ENCODE results near the gene AGAP1. TPM values are rescaled to one million over a fixed set of nuclear protein-coding genes. Genes with fewer than 3 reads are reported as not detected.

The AGAP1 gene
- total RNA-seq, 6 experiments from 2014 or later, result 14.1 to 16.0 (median 15.1) TPM

GRCh38 chr2:235930701-235931100 is 436.9 kb downstream of the AGAP1 start:
- TF ChIP-seq CTCF (IDR thresholded peaks at IDR 0.05), result no peak
- H3K27me3 Mint-ChIP-seq (ENCODE audit: insufficient read depth), result no peaks in the 10 kb centered on the region
- no peak overlapping the region for H3K27ac Mint-ChIP-seq
- no peaks in the 10 kb centered on the region for H3K4me1 Mint-ChIP-seq (ENCODE audit: low read depth)
- H3K9me3 Mint-ChIP-seq, result no peaks in the 10 kb centered on the region
- no peak for DNase-seq
- H3K36me3 Mint-ChIP-seq (ENCODE audit: low read depth), result peaks cover 5% of the 10 kb centered on the region; the same call in 1 of the 2 replicates
- H3K4me3 Mint-ChIP-seq, result no peak overlapping the region

GRCh38 chr2:235931676-235932075 is 437.8 kb downstream of the AGAP1 start:
- H3K36me3 Mint-ChIP-seq (ENCODE audit: low read depth), result peaks cover 14% of the 10 kb centered on the region
- no peaks in the 10 kb centered on the region for H3K27me3 Mint-ChIP-seq (ENCODE audit: insufficient read depth)
- DNase-seq, result no peak
- no peaks in the 10 kb centered on the region for H3K4me1 Mint-ChIP-seq (ENCODE audit: low read depth)
- peaks cover 6% of the 10 kb centered on the region; the same call in 1 of the 2 replicates for H3K9me3 Mint-ChIP-seq
- no peak overlapping the region for H3K27ac Mint-ChIP-seq
- TF ChIP-seq CTCF (IDR thresholded peaks at IDR 0.05), result no peak
- H3K4me3 Mint-ChIP-seq, result no peak overlapping the region

DNA sequence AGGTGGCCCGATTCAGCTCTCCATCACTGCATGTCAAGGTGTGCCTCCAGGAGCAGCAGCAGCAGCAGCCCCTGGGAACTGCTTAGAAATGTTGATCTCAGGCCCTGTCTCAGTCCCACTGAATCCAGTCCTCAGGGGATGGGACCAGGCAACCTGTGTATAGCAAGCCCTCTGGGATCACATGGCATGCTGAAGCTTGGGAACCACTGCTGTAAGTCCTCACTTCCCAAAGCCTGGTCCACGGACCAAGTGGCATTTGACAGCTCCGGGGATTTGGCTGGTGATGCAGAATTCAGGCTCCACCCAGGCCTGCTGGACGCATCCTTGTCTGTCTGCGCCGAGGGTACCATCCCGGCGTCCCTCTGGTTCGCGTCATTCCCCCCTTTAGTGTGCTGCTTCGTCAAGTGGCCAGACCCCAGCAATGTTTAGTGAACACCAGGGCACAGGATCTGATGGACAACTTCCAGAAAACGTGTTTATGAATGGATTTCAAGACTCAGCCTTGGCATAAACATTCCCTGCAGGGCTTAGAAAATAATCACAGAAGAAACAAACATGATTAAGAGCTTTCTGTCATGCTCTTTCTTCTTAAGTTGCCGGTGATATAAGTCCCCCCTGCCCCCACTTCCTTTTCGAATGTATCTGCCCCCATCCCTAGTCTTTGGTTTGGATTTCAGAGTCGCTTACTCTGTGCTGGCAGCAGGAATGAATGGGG is 440.4 kb downstream of the AGAP1 start:
- Mint-ChIP-seq H3K4me3 (no peak overlapping the region), H3K27me3 (ENCODE audit: insufficient read depth) (no peaks in the 10 kb centered on the region), H3K36me3 (ENCODE audit: low read depth) (peaks cover 15% of the 10 kb centered on the region), H3K9me3 (peaks cover 6% of the 10 kb centered on the region; the same call in 1 of the 2 replicates), H3K4me1 (ENCODE audit: low read depth) (no peaks in the 10 kb centered on the region), H3K27ac (no peak overlapping the region)
- no peak for TF ChIP-seq CTCF (IDR thresholded peaks at IDR 0.05)
- no peak for DNase-seq

- H3K9me3 Mint-ChIP-seq, result peaks cover 6% of the 10 kb centered on the region; the same call in 1 of the 2 replicates
- H3K27me3 Mint-ChIP-seq (ENCODE audit: insufficient read depth), result no peaks in the 10 kb centered on the region
Observed at GRCh38 chr2:235934774-235935484, 441.1 kb downstream of the AGAP1 start.

GRCh38 chr2:235935773-235936172 is 441.9 kb downstream of the AGAP1 start:
- no peaks in the 10 kb centered on the region for H3K4me1 Mint-ChIP-seq (ENCODE audit: low read depth)
- peaks cover 6% of the 10 kb centered on the region; the same call in 1 of the 2 replicates for H3K9me3 Mint-ChIP-seq
- no peak overlapping the region for H3K4me3 Mint-ChIP-seq
- H3K36me3 Mint-ChIP-seq (ENCODE audit: low read depth), result peaks cover 15% of the 10 kb centered on the region
- no peak for DNase-seq
- TF ChIP-seq CTCF (IDR thresholded peaks at IDR 0.05), result no peak
- no peak overlapping the region for H3K27ac Mint-ChIP-seq
- H3K27me3 Mint-ChIP-seq (ENCODE audit: insufficient read depth), result no peaks in the 10 kb centered on the region

More at GRCh38 chr2:235934774-235935484, 441.1 kb downstream of the AGAP1 start:
- Mint-ChIP-seq H3K27ac (no peak overlapping the region), H3K36me3 (ENCODE audit: low read depth) (peaks cover 15% of the 10 kb centered on the region), H3K4me1 (ENCODE audit: low read depth) (no peaks in the 10 kb centered on the region), H3K4me3 (no peak overlapping the region)
- no peak for DNase-seq
- TF ChIP-seq CTCF (IDR thresholded peaks at IDR 0.05), result no peak

Measured in HFFc6 (cell line).